AG09319 (cell line): ENCODE results near the gene RPP21.
"Not testable (repeated sequence)": the region's sequence is repeated elsewhere in the genome, so short reads cannot be mapped to it uniquely, and the experiment has no call there.

Source experiments
- DNase-seq: peaks from one replicate; pipeline ENCODE4 v3.0.0-alpha.2; 2010; ENCODE audit warnings: low read depth; ENCODE audit errors: extremely low read depth
- TF ChIP-seq, protein P1 (sequence below): IDR thresholded peaks from 2 replicates; pipeline ENCODE4 v1.5.1; 2011; ENCODE audit warnings: low read depth, mild to moderate bottlenecking, inconsistent platforms, low read length, moderate library complexity

Gene RPP21

DNA sequence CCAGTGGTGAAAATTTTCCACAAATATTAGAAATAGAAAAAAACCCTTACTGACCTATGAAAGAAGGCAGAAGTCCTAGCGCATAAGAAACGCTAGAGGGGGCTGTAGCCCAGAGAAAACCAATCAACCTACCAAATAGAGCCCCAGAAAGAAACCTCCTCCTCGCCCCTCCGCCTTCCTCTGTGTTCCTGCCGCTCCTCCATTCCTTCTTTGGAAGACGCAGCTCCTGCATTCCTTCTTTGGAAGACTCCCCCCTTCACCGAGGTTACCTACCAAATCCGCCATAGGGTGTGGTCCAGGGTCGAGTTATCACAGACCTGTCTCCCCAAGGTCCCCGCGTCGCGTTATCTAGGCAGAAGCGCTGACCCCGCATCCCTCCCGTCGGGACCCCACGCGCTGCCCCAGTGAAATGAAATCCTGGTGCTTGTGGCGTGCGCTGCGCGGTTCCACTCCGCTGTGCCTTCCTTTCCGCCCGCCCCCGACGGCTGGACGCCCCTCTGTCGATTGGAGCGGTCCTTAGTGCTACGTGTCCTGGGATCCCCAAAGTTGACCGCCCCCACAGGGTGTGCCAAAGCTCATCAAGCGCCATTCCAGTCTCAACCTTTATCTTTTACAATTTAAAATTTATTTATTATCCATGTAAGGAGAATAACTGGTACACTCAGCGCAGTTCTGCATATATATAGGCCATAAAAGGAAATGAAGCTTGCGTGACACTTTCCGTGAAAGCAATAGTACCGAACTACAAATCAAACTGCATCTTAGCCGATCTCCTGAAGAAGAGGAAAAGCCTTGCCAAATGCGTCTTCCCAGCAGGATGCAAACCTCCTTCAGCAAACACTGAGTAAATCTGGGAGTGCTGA is 13.0 kb downstream of the RPP21 start:
- peak; percentile 56 for DNase-seq
- TF ChIP-seq, protein P1, sequence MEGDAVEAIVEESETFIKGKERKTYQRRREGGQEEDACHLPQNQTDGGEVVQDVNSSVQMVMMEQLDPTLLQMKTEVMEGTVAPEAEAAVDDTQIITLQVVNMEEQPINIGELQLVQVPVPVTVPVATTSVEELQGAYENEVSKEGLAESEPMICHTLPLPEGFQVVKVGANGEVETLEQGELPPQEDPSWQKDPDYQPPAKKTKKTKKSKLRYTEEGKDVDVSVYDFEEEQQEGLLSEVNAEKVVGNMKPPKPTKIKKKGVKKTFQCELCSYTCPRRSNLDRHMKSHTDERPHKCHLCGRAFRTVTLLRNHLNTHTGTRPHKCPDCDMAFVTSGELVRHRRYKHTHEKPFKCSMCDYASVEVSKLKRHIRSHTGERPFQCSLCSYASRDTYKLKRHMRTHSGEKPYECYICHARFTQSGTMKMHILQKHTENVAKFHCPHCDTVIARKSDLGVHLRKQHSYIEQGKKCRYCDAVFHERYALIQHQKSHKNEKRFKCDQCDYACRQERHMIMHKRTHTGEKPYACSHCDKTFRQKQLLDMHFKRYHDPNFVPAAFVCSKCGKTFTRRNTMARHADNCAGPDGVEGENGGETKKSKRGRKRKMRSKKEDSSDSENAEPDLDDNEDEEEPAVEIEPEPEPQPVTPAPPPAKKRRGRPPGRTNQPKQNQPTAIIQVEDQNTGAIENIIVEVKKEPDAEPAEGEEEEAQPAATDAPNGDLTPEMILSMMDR: peak; percentile 88

DNA sequence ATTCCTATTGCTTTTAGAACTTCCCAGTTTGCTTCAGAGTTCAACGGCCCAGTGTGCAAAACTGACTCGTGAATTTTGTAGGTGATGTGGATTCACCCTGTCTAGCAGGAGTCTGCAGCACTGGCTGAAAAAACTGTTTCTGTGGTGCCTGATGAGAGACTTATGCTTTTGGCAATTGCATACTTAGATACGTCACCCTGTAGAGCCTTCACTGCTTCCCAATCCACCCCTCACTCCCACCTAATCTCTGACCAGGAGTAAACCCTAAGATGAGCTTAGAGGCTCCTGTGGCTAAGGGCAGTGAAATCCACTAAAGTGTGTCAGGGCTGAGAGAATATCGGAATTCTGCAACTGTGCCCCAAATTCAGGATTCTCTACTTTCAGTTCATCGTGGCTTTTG is 14.3 kb downstream of the RPP21 start:
- TF ChIP-seq, protein P1: no peak
- DNase-seq: no peak

DNA sequence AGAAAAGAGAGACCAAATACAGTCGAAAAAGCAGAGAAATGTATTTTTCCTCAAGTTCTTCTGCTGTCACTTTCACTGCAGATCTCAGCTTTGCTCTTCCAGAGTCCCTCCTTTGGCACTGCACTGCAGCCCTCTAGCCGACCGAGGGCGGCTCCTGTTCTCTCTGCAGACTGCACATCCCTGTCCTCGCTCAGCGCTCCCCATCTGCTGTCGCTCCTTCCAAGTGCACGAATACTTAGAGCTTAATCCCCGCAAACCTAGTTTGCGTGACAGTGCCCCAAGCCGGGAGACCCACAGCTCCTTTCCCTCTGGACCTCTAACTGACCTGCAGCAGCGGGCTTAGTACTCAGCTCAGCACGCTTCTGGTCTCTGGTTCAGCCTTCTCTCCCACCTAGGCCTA is 15.2 kb downstream of the RPP21 start:
- DNase-seq: no peak
- TF ChIP-seq, protein P1: no peak

DNA sequence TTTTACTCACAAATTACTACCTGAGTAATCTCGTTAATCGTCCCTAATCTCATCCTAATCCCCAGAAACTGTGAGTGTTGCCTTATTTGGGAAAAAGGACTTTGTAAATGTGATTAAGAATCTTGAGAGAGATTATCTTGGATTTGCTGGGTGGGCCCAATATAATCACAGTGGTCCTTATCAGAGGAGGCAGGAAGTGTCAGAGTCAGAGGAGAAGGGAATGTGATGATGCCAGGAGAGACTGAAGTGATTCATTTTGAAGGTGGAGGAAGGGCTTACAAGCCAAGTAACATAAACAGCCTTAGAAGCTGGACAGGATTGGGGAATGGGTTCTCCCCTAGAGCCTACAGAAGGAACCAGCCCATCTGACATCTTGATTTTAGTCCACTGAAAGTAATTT is 16.7 kb downstream of the RPP21 start:
- TF ChIP-seq, protein P1: no peak
- no peak for DNase-seq

DNA sequence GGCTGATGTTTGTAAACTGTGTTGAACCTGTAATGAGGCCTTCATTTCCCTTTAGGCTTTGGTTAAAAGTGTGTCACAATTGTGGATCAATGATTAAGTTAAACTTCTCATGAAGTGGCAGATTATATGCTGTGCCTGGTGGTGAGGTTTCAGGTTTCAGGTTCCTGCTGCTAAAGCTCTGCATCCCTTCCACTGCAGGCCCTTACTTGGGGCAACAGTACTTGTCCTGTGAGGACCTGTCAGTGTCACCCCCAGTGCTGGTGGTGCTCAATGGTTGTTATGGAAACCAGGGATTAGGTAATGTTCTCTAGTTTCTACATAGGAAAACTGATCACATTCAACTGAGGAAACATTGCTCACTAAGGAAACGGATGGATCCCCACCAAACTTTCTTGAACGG is 18.5 kb downstream of the RPP21 start:
- no peak for DNase-seq
- TF ChIP-seq, protein P1: no peak

DNA sequence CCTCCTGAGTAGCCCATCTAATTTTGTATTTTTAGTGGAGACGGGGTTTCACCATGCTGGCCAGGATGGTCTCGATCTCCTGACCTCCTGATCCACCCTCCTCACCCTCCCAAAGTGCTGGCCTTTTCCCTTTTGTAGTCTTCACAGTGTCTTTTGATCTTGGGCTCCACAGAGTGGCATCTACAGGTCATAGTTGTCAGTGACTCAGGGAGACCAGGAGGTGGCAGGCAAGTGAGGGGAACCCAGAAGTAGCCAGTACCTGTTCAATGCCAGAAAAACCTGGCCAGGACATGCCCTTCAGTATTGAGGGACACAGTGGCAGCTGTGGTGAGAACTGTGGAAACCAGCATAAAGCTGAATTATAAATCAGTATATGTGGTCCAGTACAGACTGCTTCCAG is 19.6 kb downstream of the RPP21 start:
- DNase-seq: no peak
- TF ChIP-seq, protein P1: no peak

DNA sequence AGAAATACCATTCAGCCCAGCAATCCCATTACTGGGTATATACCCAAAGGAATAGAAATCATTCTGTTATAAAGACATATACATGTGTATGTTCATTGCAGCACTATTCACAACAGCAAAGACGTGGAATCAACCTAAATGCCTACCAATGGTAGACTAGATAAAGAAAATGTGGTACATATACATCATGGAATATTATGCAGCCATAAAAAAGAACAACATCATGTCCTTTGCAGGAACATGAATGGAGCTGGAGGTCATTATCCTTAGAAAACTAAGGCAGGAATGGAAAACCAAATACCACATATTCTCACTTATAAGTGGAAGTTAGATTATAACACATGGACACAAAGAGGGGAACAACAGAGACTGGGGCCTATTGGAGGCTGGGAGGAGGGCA is 24.3 kb downstream of the RPP21 start:
- not testable (repeated sequence) for DNase-seq
